H9 (cell line): ENCODE measurements around the gene C1orf94. TPM values are rescaled to one million over a fixed set of nuclear protein-coding genes. Genes with fewer than 3 reads are reported as not detected.

Experiments used
- DNase-seq: peaks from one replicate; pipeline ENCODE4 v3.0.0-alpha.2; 2017
- H2AFZ ChIP-seq: one replicate; pipeline ENCODE4 v1.6.1; 2013; ENCODE audit warnings: mild to moderate bottlenecking, low read length, control low read depth, moderate library complexity
- H2AK5ac ChIP-seq: 2 replicates; pipeline ENCODE4 v1.6.1; 2013; ENCODE audit warnings: low read length, control low read depth, mixed read lengths; ENCODE audit not compliant: insufficient read length
- H2BK120ac ChIP-seq: one replicate; pipeline ENCODE4 v1.6.1; 2013; ENCODE audit warnings: low read depth, mild to moderate bottlenecking, low read length, control low read depth, inconsistent platforms; ENCODE audit not compliant: poor library complexity, severe bottlenecking
- H2BK12ac ChIP-seq: 2 replicates; pipeline ENCODE4 v1.6.1; 2013; ENCODE audit warnings: low read length, control low read depth, mixed read lengths, low read depth; ENCODE audit not compliant: insufficient read length
- H2BK15ac ChIP-seq: 2 replicates; pipeline ENCODE4 v1.6.1; 2013; ENCODE audit warnings: low read depth, low read length, control low read depth
- H2BK20ac ChIP-seq: one replicate; pipeline ENCODE4 v1.6.1; 2013; ENCODE audit warnings: low read depth, mild to moderate bottlenecking, low read length, control low read depth, inconsistent platforms; ENCODE audit not compliant: poor library complexity, severe bottlenecking
- H2BK5ac ChIP-seq: 2 replicates; pipeline ENCODE4 v1.6.1; 2013; ENCODE audit warnings: low read length, control low read depth, mixed read lengths; ENCODE audit not compliant: insufficient read length
- H3K14ac ChIP-seq: 2 replicates; pipeline ENCODE4 v1.6.1; 2013; ENCODE audit warnings: low read length, control low read depth; ENCODE audit not compliant: insufficient read depth
- H3K18ac ChIP-seq: 2 replicates; pipeline ENCODE4 v1.6.1; 2013; ENCODE audit warnings: low read depth, mild to moderate bottlenecking, mixed read lengths, low read length, control low read depth; ENCODE audit not compliant: insufficient read length
- H3K23ac ChIP-seq: 2 replicates; pipeline ENCODE4 v1.6.1; 2013; ENCODE audit warnings: low read length, control low read depth, mixed read lengths, low read depth; ENCODE audit not compliant: insufficient read length
- H3K23me2 ChIP-seq: 2 replicates; pipeline ENCODE4 v1.6.1; 2013; ENCODE audit warnings: low read depth, mild to moderate bottlenecking, mixed read lengths, low read length, control low read depth; ENCODE audit not compliant: insufficient read length, poor library complexity, severe bottlenecking
- H3K27ac ChIP-seq: 2 replicates; pipeline ENCODE4 v1.5.1; 2013; ENCODE audit warnings: low read length, control low read depth, mixed read lengths, low read depth; ENCODE audit not compliant: insufficient read length
- H3K27me3 ChIP-seq: 2 replicates; pipeline ENCODE4 v1.6.1; 2013; ENCODE audit warnings: low read length, control low read depth, inconsistent platforms; ENCODE audit not compliant: insufficient read depth
- H3K4ac ChIP-seq: 2 replicates; pipeline ENCODE4 v1.6.1; 2013; ENCODE audit warnings: low read depth, mild to moderate bottlenecking, control low read depth, inconsistent platforms, low read length, moderate library complexity
- H3K4me1 ChIP-seq: 2 replicates; pipeline ENCODE4 v1.6.1; 2013; ENCODE audit warnings: low read length, control low read depth, inconsistent platforms; ENCODE audit not compliant: insufficient read depth
- H3K4me2 ChIP-seq: 2 replicates; pipeline ENCODE4 v1.6.1; 2013; ENCODE audit warnings: low read length, control low read depth, mixed read lengths; ENCODE audit not compliant: insufficient read length, insufficient read depth
- H3K56ac ChIP-seq: 2 replicates; pipeline ENCODE4 v1.6.1; 2013; ENCODE audit warnings: low read depth, mild to moderate bottlenecking, mixed read lengths, low read length, control low read depth; ENCODE audit not compliant: insufficient read length
- H3K79me1 ChIP-seq: 2 replicates; pipeline ENCODE4 v1.6.1; 2013; ENCODE audit warnings: low read depth, mild to moderate bottlenecking, moderate library complexity, low read length, control low read depth, inconsistent platforms; ENCODE audit not compliant: insufficient read depth, poor library complexity, severe bottlenecking
- H3K79me2 ChIP-seq: 2 replicates; pipeline ENCODE4 v1.6.1; 2013; ENCODE audit warnings: low read length, control low read depth, inconsistent platforms; ENCODE audit not compliant: insufficient read depth
- H3K9ac ChIP-seq: 2 replicates; pipeline ENCODE4 v1.6.1; 2013; ENCODE audit warnings: low read length, control low read depth, mixed read lengths; ENCODE audit not compliant: insufficient read length; ENCODE audit errors: extremely low read depth
- H3K9me3 ChIP-seq: one replicate; pipeline ENCODE4 v1.6.1; 2013; ENCODE audit warnings: low read depth, low read length, inconsistent platforms; ENCODE audit not compliant: control insufficient read depth
- H3T11ph ChIP-seq: one replicate; pipeline ENCODE4 v1.6.1; 2013; ENCODE audit warnings: mild to moderate bottlenecking, low read length, control low read depth, inconsistent platforms
- H4K20me1 ChIP-seq: one replicate; pipeline ENCODE4 v1.6.1; 2013; ENCODE audit not compliant: control insufficient read depth, insufficient read length, insufficient read depth
- H4K5ac ChIP-seq: 2 replicates; pipeline ENCODE4 v1.6.1; 2013; ENCODE audit warnings: low read depth, mild to moderate bottlenecking, mixed read lengths, low read length, control low read depth; ENCODE audit not compliant: insufficient read length
- H4K8ac ChIP-seq: replicated peaks from 2 replicates; pipeline ENCODE4 v1.6.1; 2013; ENCODE audit warnings: low read length, control low read depth, mixed read lengths, low read depth; ENCODE audit not compliant: insufficient read length
- H4K91ac ChIP-seq: 2 replicates; pipeline ENCODE4 v1.6.1; 2013; ENCODE audit warnings: low read depth, mild to moderate bottlenecking, moderate library complexity, mixed read lengths, low read length, control low read depth; ENCODE audit not compliant: insufficient read length
- H3K27ac Mint-ChIP-seq, 3 experiments: 2 replicates in 2 of 3; 3 replicates in 1 of 3; pipeline ENCODE4 v1.8.0; 2020 to 2021; ENCODE audit warnings: mixed read lengths in 3 of 3, mild to moderate bottlenecking in 1 of 3, moderate library complexity in 1 of 3
- H3K27me3 Mint-ChIP-seq: 2 replicates; pipeline ENCODE4 v1.8.0; 2021; ENCODE audit warnings: low read depth, mild to moderate bottlenecking, moderate library complexity, mixed read lengths
- H3K36me3 Mint-ChIP-seq, 3 experiments: 2 replicates in 2 of 3; 3 replicates in 1 of 3; pipeline ENCODE4 v1.8.0; 2020 to 2021; ENCODE audit warnings: low read depth in 3 of 3, mixed read lengths in 3 of 3; ENCODE audit not compliant: insufficient read depth in 1 of 3
- H3K4me1 Mint-ChIP-seq, 2 experiments: 2 replicates each; pipeline ENCODE4 v1.8.0; 2020; ENCODE audit warnings: mixed read lengths in 2 of 2
- H3K4me3 Mint-ChIP-seq, 2 experiments: 2 replicates in 1 of 2; 3 replicates in 1 of 2; pipeline ENCODE4 v1.8.0; 2020 to 2021; ENCODE audit warnings: mild to moderate bottlenecking in 2 of 2, mixed read lengths in 2 of 2, moderate library complexity in 1 of 2
- H3K9me3 Mint-ChIP-seq, 2 experiments: 2 replicates in 1 of 2; 3 replicates in 1 of 2; pipeline ENCODE4 v1.8.0; 2020; ENCODE audit warnings: mild to moderate bottlenecking in 2 of 2, mixed read lengths in 2 of 2, moderate library complexity in 1 of 2
- WGBS: extraction: QIAGEN DNeasy Blood & Tissue Kit; methylation state at CpG from one replicate; pipeline ENCODE4 v1.1.7; 2013; ENCODE audit warnings: missing lambda C conversion rate, low lambda C conversion rate, mixed read lengths; ENCODE audit not compliant: insufficient read length; ENCODE audit errors: extremely low coverage; 5-methylcytosine and 5-hydroxymethylcytosine counted together
- total RNA-seq: library from RNA; stranded (reverse); gene quantifications from 2 replicates; pipeline ENCODE4 v1.2.1, GENCODE V29; 2021
- TF ChIP-seq, protein P1 (sequence below): fragments of 200-600 bp; sonication (generic); conservative IDR thresholded peaks from 3 replicates; pipeline ENCODE4 v1.8.0; 2021; ENCODE audit warnings: antibody characterized with exemption, mild to moderate bottlenecking

Gene C1orf94
- total RNA-seq, 1 experiment from 2014 or later, result 0.98 TPM

DNA sequence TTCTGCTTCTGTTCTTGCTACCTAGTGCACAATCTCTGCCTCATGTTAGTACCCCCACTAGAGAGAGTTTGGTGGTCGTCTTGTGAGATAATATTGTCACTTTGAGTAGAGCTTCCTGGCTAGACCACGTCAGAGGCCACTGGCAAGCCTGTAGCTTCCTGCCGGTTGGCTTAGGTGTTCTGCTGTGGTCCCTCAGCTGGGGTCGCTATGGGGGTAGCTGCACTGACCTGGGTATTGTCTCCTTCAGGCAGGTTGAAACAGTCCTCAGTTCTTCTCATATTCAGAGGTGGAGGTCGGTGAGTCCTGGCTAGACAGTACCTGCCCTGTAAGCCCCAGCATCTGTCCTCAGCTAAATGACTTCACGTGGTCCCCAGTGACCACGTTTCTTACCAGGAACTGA is 86.2 kb downstream of the C1orf94 start:
- no peaks in the 10 kb centered on the region for H4K20me1 ChIP-seq
- no peak overlapping the region for H3K27ac ChIP-seq
- H4K91ac ChIP-seq, result no peak overlapping the region
- no peak for DNase-seq
- peaks cover 7 to 10% of the 10 kb centered on the region in 2 experiments for H3K4me1 Mint-ChIP-seq
- H2BK5ac ChIP-seq, result no peak overlapping the region
- no peaks in the 10 kb centered on the region for H3K9me3 Mint-ChIP-seq
- no peak overlapping the region for H3K4me3 Mint-ChIP-seq
- H4K5ac ChIP-seq, result no peak overlapping the region
- no peak overlapping the region for H3K23ac ChIP-seq
- H3K56ac ChIP-seq, result no peak overlapping the region
- H3K27me3 Mint-ChIP-seq, result peaks cover 14% of the 10 kb centered on the region
- H2AK5ac ChIP-seq, result no peak overlapping the region
- no CpG with 5 or more reads among the region's 7 CpGs for WGBS
- H3K79me2 ChIP-seq, result no peaks in the 10 kb centered on the region
- no peak overlapping the region for H3K4me2 ChIP-seq
- no peak overlapping the region for H2AFZ ChIP-seq
- no peak overlapping the region for H3K9ac ChIP-seq
- no peak overlapping the region for H2BK20ac ChIP-seq
- no peak overlapping the region for H3K4ac ChIP-seq
- H3K4me1 ChIP-seq, result peaks cover 2% of the 10 kb centered on the region; the same call in 1 of the 2 replicates
- TF ChIP-seq, protein P1, sequence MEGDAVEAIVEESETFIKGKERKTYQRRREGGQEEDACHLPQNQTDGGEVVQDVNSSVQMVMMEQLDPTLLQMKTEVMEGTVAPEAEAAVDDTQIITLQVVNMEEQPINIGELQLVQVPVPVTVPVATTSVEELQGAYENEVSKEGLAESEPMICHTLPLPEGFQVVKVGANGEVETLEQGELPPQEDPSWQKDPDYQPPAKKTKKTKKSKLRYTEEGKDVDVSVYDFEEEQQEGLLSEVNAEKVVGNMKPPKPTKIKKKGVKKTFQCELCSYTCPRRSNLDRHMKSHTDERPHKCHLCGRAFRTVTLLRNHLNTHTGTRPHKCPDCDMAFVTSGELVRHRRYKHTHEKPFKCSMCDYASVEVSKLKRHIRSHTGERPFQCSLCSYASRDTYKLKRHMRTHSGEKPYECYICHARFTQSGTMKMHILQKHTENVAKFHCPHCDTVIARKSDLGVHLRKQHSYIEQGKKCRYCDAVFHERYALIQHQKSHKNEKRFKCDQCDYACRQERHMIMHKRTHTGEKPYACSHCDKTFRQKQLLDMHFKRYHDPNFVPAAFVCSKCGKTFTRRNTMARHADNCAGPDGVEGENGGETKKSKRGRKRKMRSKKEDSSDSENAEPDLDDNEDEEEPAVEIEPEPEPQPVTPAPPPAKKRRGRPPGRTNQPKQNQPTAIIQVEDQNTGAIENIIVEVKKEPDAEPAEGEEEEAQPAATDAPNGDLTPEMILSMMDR, result no peak
- H3K27me3 ChIP-seq, result no peaks in the 10 kb centered on the region
- H2BK120ac ChIP-seq, result no peak overlapping the region
- H3K14ac ChIP-seq, result no peak overlapping the region
- H4K8ac ChIP-seq, result no peak overlapping the region
- H3K9me3 ChIP-seq, result no peaks in the 10 kb centered on the region
- no peaks in the 10 kb centered on the region for H3K79me1 ChIP-seq
- no peak overlapping the region for H3K18ac ChIP-seq
- H2BK15ac ChIP-seq, result no peak overlapping the region
- H3K27ac Mint-ChIP-seq, result no peak overlapping the region
- H3K23me2 ChIP-seq, result no peaks in the 10 kb centered on the region
- H2BK12ac ChIP-seq, result no peak overlapping the region
- H3K36me3 Mint-ChIP-seq, result no peaks in the 10 kb centered on the region
- H3T11ph ChIP-seq, result no peak overlapping the region
